HEK293T (cell line): Measurements from ENCODE around the gene ZNF644.

Experiments used
- ARNT ChIP-seq: fragments of 450-650 bp; IDR thresholded peaks from 2 replicates; pipeline ENCODE4 v1.6.1; 2017; ENCODE audit warnings: mild to moderate bottlenecking
- BHLHE40 ChIP-seq: fragments of 450-650 bp; IDR thresholded peaks from 2 replicates; pipeline ENCODE4 v1.6.1; 2016; ENCODE audit warnings: mild to moderate bottlenecking, moderate library complexity, borderline replicate concordance
- CTBP1 ChIP-seq: fragments of 450-650 bp; IDR thresholded peaks from 2 replicates; pipeline ENCODE4 v1.6.1; 2016; ENCODE audit warnings: borderline replicate concordance
- ELF4 ChIP-seq: fragments of 450-650 bp; IDR thresholded peaks from 2 replicates; pipeline ENCODE4 v1.6.1; 2017; ENCODE audit warnings: antibody characterized with exemption
- FOXA1 ChIP-seq: fragments of 450-650 bp; IDR thresholded peaks from 2 replicates; pipeline ENCODE4 v1.6.1; 2016; ENCODE audit warnings: mild to moderate bottlenecking
- FOXK2 ChIP-seq: fragments of 450-650 bp; IDR thresholded peaks from 2 replicates; pipeline ENCODE4 v1.6.1; 2016; ENCODE audit warnings: mild to moderate bottlenecking
- FOXM1 ChIP-seq: fragments of 450-650 bp; IDR thresholded peaks from 2 replicates; pipeline ENCODE4 v1.6.1; 2017; ENCODE audit warnings: mild to moderate bottlenecking, borderline replicate concordance
- HDGF ChIP-seq: fragments of 450-650 bp; IDR thresholded peaks from 2 replicates; pipeline ENCODE4 v1.6.1; 2017; ENCODE audit warnings: antibody characterized with exemption, borderline replicate concordance
- L3MBTL2 ChIP-seq: fragments of 450-650 bp; conservative IDR thresholded peaks from 2 replicates; pipeline ENCODE4 v1.6.1; 2016; ENCODE audit warnings: mild to moderate bottlenecking
- NFRKB ChIP-seq: fragments of 450-650 bp; IDR thresholded peaks from 2 replicates; pipeline ENCODE4 v1.6.1; 2016; ENCODE audit warnings: mild to moderate bottlenecking, moderate library complexity
- PKNOX1 ChIP-seq: fragments of 450-650 bp; IDR thresholded peaks from 2 replicates; pipeline ENCODE4 v1.6.1; 2016
- SP1 ChIP-seq: fragments of 450-650 bp; IDR thresholded peaks from 2 replicates; pipeline ENCODE4 v1.6.1; 2017
- SUZ12 ChIP-seq: fragments of 450-650 bp; IDR thresholded peaks from 2 replicates; pipeline ENCODE4 v1.6.1; 2016; ENCODE audit warnings: mild to moderate bottlenecking
- ZNF384 ChIP-seq: fragments of 450-650 bp; IDR thresholded peaks from 2 replicates; pipeline ENCODE4 v1.6.1; 2016

DNA sequence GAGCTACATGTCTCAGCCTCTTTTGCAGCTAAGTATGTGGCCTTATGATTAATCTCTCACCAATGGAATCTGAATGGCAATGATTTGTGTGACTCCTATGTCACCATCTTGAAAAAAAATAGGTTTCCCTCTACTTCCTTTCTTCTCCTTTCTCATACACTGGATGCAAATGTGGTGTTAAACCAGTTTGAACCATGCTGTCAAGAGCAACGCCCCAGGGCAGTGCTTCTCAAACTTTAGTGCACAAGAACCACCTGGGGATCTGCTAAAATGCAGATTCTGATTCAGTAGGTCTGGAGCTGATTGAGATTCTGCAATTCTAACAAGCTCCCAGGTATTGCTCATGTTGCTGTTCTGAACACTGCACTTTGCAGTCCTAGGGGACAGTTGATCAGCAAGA is 44.7 kb upstream of the ZNF644 start:
- no peak for TF ChIP-seq SUZ12
- no peak for TF ChIP-seq BHLHE40
- no peak for TF ChIP-seq SP1
- TF ChIP-seq NFRKB = no peak
- no peak for TF ChIP-seq HDGF
- no peak for TF ChIP-seq FOXM1
- no peak for TF ChIP-seq ARNT
- no peak for TF ChIP-seq FOXK2
- no peak for TF ChIP-seq FOXA1
- TF ChIP-seq CTBP1 = no peak
- TF ChIP-seq PKNOX1 = no peak
- no peak for TF ChIP-seq ZNF384
- no peak for TF ChIP-seq ELF4
- TF ChIP-seq L3MBTL2 = no peak
